ENCODE measurements around the gene PPP1R16B.
A peak's percentile ranks its signal among the peaks of the same experiment; 100 is the strongest.

Gene PPP1R16B

GRCh38 chr20:38774167-38774566 is 31.3 kb upstream of the PPP1R16B start:
- no peak for DNase-seq (ENCODE audit: low spot score)
- POLR2A ChIA-PET (ENCODE audit: low non-redundant PET) = no interaction called here
- TF ChIP-seq, protein P1, sequence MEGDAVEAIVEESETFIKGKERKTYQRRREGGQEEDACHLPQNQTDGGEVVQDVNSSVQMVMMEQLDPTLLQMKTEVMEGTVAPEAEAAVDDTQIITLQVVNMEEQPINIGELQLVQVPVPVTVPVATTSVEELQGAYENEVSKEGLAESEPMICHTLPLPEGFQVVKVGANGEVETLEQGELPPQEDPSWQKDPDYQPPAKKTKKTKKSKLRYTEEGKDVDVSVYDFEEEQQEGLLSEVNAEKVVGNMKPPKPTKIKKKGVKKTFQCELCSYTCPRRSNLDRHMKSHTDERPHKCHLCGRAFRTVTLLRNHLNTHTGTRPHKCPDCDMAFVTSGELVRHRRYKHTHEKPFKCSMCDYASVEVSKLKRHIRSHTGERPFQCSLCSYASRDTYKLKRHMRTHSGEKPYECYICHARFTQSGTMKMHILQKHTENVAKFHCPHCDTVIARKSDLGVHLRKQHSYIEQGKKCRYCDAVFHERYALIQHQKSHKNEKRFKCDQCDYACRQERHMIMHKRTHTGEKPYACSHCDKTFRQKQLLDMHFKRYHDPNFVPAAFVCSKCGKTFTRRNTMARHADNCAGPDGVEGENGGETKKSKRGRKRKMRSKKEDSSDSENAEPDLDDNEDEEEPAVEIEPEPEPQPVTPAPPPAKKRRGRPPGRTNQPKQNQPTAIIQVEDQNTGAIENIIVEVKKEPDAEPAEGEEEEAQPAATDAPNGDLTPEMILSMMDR (conservative IDR thresholded peaks at IDR 0.05; ENCODE audit: low read depth) = no peak
- CTCF ChIA-PET = no interaction called here
- H3K27ac ChIP-seq = no peak overlapping the region

DNA sequence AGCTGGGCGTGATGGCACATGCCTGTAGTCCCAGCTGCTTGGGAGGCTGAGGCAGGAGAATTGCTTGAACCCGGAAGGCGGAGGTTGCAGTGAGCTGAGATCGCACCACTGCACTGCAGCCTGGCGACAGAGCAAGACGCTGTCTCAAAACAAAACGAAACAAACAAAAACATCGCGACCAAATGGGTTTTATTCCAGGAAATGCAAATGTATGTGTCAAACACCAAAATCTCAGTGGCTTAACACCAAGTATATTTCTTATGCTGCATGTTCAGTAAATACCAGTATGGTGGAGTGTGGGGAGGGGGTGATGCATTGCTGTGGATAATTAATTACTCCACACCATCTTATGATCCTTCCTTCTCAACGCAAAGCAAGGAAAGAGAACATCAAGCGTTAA is 29.1 kb upstream of the PPP1R16B start:
- DNase-seq (ENCODE audit: low spot score) = no peak
- CTCF ChIA-PET = interaction anchor here (0.6 kb wide), 1 partner anchor 23 kb away, joined by 4 read pairs; no protein-coding TSS in a partner anchor
- TF ChIP-seq, protein P1 (conservative IDR thresholded peaks at IDR 0.05; ENCODE audit: low read depth) = no peak
- POLR2A ChIA-PET (ENCODE audit: low non-redundant PET) = no interaction called here
- no peak overlapping the region for H3K27ac ChIP-seq

GRCh38 chr20:38779247-38780097 is 26.0 kb upstream of the PPP1R16B start:
- peak; percentile 80 for DNase-seq (ENCODE audit: low spot score)
- TF ChIP-seq, protein P1 (conservative IDR thresholded peaks at IDR 0.05; ENCODE audit: low read depth) = no peak
- CTCF ChIA-PET = interaction anchor here (0.6 to 1.6 kb wide), 6 partner anchors 11 to 166 kb away, joined by 3 to 8 read pairs (median 4); no protein-coding TSS in a partner anchor
- POLR2A ChIA-PET (ENCODE audit: low non-redundant PET) = no interaction called here
- H3K27ac ChIP-seq = no peak overlapping the region

DNA sequence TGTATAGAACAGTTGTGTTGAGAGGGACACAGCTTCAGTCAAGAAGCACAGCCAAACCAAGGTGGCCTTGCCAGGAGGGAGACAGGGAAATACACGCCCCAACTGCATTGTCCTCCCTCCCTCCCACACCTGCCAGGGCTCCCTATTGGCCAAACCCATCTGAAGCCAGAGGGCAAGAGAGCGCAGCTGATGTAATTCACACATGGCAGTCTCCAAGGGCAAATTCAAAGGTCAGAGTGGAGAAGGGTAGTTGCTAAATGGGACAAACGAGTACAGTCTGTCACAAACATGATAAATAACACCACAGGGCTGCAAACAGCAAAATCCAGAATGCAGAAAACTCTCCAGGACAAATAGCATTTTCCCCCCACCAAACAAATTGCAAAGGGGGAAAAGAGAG is 23.2 kb upstream of the PPP1R16B start:
- ChIA-PET POLR2A (ENCODE audit: low non-redundant PET) (no interaction called here), CTCF (no interaction called here)
- TF ChIP-seq, protein P1 (conservative IDR thresholded peaks at IDR 0.05; ENCODE audit: low read depth) = no peak
- DNase-seq (ENCODE audit: low spot score) = no peak
- H3K27ac ChIP-seq = no peak overlapping the region

DNA sequence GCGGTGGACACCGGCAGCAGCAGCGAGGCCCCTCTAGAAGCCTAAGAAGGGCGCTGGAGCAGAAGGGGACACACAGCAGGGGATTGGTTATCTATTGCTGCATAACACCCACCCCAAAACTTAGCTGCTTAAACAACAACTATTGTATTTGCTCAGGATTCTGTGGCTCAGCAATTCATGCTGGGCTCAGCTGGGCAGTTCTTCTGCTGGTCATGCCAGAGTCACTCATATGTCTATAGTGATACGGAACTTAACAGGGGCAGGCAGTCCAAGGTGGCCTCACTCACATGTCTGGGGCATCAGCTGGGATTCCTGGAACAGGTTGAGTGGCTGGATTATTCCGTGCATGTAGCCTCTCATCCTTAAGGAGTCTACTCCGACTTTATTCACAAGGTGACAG is 17.6 kb upstream of the PPP1R16B start:
- POLR2A ChIA-PET (ENCODE audit: low non-redundant PET) = no interaction called here
- CTCF ChIA-PET = interaction anchor here (0.5 to 0.7 kb wide), 3 partner anchors 57 to 702 kb away, joined by 4 read pairs; no protein-coding TSS in a partner anchor
- DNase-seq (ENCODE audit: low spot score) = no peak
- TF ChIP-seq, protein P1 (conservative IDR thresholded peaks at IDR 0.05; ENCODE audit: low read depth) = no peak
- no peak overlapping the region for H3K27ac ChIP-seq

DNA sequence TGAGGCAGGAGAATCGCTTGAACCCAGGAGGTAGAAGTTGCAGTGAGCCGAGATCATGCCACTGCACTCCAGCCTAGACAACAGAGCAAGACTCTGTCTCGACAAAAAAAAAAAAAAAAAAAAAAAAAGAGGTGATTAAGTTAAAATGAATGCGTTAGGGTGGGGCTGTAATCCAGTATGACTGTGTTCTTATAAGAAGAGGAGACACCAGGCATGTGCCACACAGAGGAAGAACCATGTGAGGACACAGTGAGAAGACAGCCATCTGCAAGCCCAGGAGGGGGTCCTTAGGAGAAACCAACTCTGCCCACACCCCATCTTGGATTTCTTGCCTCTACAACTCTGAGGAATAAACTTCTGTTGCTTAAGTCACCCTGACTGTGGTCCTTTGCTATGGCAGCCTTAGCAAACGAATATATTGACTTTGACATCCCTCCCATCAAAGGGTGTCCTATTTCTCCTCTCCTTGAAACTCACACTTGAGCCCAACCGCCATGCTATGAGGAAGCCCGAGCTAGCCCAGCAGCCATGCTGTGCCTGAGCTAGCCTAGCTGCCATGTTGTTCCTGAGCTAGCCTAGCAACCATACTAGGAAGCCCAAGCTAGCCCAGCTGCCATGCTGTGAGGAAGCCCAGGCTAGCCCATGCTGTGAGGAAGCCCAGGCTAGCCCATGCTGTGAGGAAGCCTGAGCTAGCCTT is 15.8 kb upstream of the PPP1R16B start:
- TF ChIP-seq, protein P1 (conservative IDR thresholded peaks at IDR 0.05; ENCODE audit: low read depth) = no peak
- peak; percentile 70 for DNase-seq (ENCODE audit: low spot score)
- CTCF ChIA-PET = interaction anchor here (0.6 to 1.8 kb wide), 14 partner anchors 8 to 105 kb away, joined by 3 to 5 read pairs (median 3); no protein-coding TSS in a partner anchor
- POLR2A ChIA-PET (ENCODE audit: low non-redundant PET) = interaction anchor here (0.6 kb wide), 2 partner anchors 29 to 171 kb away, joined by 3 to 9 read pairs; no protein-coding TSS in a partner anchor
- no peak overlapping the region for H3K27ac ChIP-seq

Measured in RWPE1 (cell line).